H1 (cell line): ENCODE data around the gene RAB35. TPM values are rescaled to one million over a fixed set of nuclear protein-coding genes. Genes with fewer than 3 reads are reported as not detected.

Experiments used
- CTCF ChIA-PET: fragments of 300-600 bp; sonication (Branson Sonifier 250); formaldehyde crosslinking; loops from one replicate; lab custom pipeline; 2021; ENCODE audit not compliant: partially characterized antibody; lab: Charles Lee
- POLR2A ChIA-PET: fragments of 300-600 bp; sonication (Branson Sonifier 250); formaldehyde crosslinking; loops from one replicate; lab custom pipeline; 2021; ENCODE audit warnings: inconsistent platforms; ENCODE audit not compliant: partially characterized antibody; lab: Charles Lee
- DNase-seq, 2 experiments: peaks; one replicate each; pipeline versions ENCODE4 v3.0.0 to v3.0.0-alpha.2; 2010 to 2022; ENCODE audit warnings: low spot score in 2 of 2, low read depth in 1 of 2, mixed read lengths in 1 of 2
- FAIRE-seq: peaks from 2 replicates; lab custom pipeline; 2011; peaks lifted over from hg19 to GRCh38; lab: Jason Lieb, UNC
- H2AFZ ChIP-seq: 2 replicates; pipeline ENCODE4 v1.8.1; 2012; ENCODE audit warnings: low read length, inconsistent platforms
- H2AK5ac ChIP-seq: 2 replicates; pipeline ENCODE4 v1.6.1; 2013; ENCODE audit warnings: low read depth, low read length
- H2BK120ac ChIP-seq: replicated peaks from 2 replicates; pipeline ENCODE3; 2013; ENCODE audit warnings: low read depth, low read length, inconsistent platforms
- H2BK12ac ChIP-seq: 2 replicates; pipeline ENCODE4 v1.6.1; 2013; ENCODE audit warnings: low read depth, low read length
- H2BK15ac ChIP-seq: 2 replicates; pipeline ENCODE4 v1.6.1; 2013; ENCODE audit warnings: low read length
- H2BK20ac ChIP-seq: 2 replicates; pipeline ENCODE4 v1.6.1; 2013; ENCODE audit warnings: low read length
- H2BK5ac ChIP-seq: 2 replicates; pipeline ENCODE4 v1.6.1; 2013; ENCODE audit warnings: low read depth, low read length
- H3K14ac ChIP-seq: 2 replicates; pipeline ENCODE4 v1.6.1; 2013; ENCODE audit warnings: inconsistent platforms; ENCODE audit not compliant: insufficient read length
- H3K18ac ChIP-seq: 2 replicates; pipeline ENCODE4 v1.6.1; 2013; ENCODE audit warnings: low read length; ENCODE audit errors: extremely low read depth
- H3K23ac ChIP-seq: 2 replicates; pipeline ENCODE4 v1.6.1; 2013; ENCODE audit warnings: inconsistent platforms; ENCODE audit not compliant: insufficient read length
- H3K23me2 ChIP-seq: 2 replicates; pipeline ENCODE4 v1.6.1; 2013; ENCODE audit warnings: low read depth, low read length
- H3K27ac ChIP-seq: 2 replicates; pipeline ENCODE4 v1.6.1; 2011; ENCODE audit warnings: low read depth, low read length, inconsistent platforms
- H3K27me3 ChIP-seq, 4 experiments: replicated peaks in 1 of 4; 1 replicate in 1 of 4; 2 replicates in 3 of 4; pipeline versions ENCODE4 v1.6.1 to v1.8.1; 2011 to 2013; ENCODE audit warnings: low read length in 3 of 4, mild to moderate bottlenecking in 3 of 4, inconsistent platforms in 2 of 4, mixed read lengths in 2 of 4, moderate library complexity in 1 of 4; ENCODE audit not compliant: control insufficient read depth in 3 of 4, insufficient read depth in 3 of 4; ENCODE audit errors: extremely low read depth in 1 of 4
- H3K36me3 ChIP-seq, 4 experiments: 2 replicates each; pipeline versions ENCODE4 v1.6.1 to v1.8.1; 2011 to 2013; ENCODE audit warnings: mild to moderate bottlenecking in 4 of 4, low read length in 3 of 4, moderate library complexity in 2 of 4, control low read depth in 1 of 4, inconsistent platforms in 1 of 4; ENCODE audit not compliant: insufficient read depth in 4 of 4, control insufficient read depth in 2 of 4
- H3K4ac ChIP-seq: replicated peaks from 2 replicates; pipeline ENCODE3; 2013; ENCODE audit warnings: low read length, low read depth, mixed read lengths, inconsistent platforms; ENCODE audit not compliant: insufficient read length
- H3K4me1 ChIP-seq, 4 experiments: replicated peaks in 1 of 4; 1 replicate in 1 of 4; 2 replicates in 3 of 4; pipeline versions ENCODE4 v1.6.1 to v1.8.1; 2011 to 2013; ENCODE audit warnings: low read length in 3 of 4, inconsistent platforms in 2 of 4, mixed read lengths in 1 of 4; ENCODE audit not compliant: insufficient read depth in 4 of 4, control insufficient read depth in 3 of 4
- H3K4me2 ChIP-seq, 2 experiments: 2 replicates each; pipeline versions ENCODE4 v1.6.1 to v1.8.1; 2011 to 2013; ENCODE audit warnings: low read depth in 2 of 2, low read length in 2 of 2, control low read depth in 1 of 2, inconsistent platforms in 1 of 2, mild to moderate bottlenecking in 1 of 2; ENCODE audit not compliant: insufficient read depth in 1 of 2
- H3K4me3 ChIP-seq, 4 experiments: fragments of 200-600, 300-600 bp in 1 of 4; sonication (generic), shearing (Covaris generic), sonication (Bioruptor Twin) in 1 of 4; 2 replicates each; pipeline versions ENCODE4 v1.5.1 to v1.8.1; 2011 to 2016; ENCODE audit warnings: low read length in 4 of 4, low read depth in 3 of 4, control low read depth in 2 of 4, inconsistent platforms in 2 of 4, mild to moderate bottlenecking in 2 of 4, mixed read lengths in 1 of 4, moderate library complexity in 1 of 4; ENCODE audit not compliant: insufficient read depth in 2 of 4; ENCODE audit errors: extremely low read depth in 1 of 4
- H3K56ac ChIP-seq: replicated peaks from 2 replicates; pipeline ENCODE3; 2013; ENCODE audit warnings: low read depth, mild to moderate bottlenecking, mixed read lengths, low read length, inconsistent platforms; ENCODE audit not compliant: insufficient read length
- H3K79me1 ChIP-seq: 2 replicates; pipeline ENCODE4 v1.6.1; 2013; ENCODE audit warnings: low read depth, low read length, control low read depth
- H3K79me2 ChIP-seq, 2 experiments: 2 replicates each; pipeline versions ENCODE4 v1.6.1 to v1.8.1; 2012 to 2013; ENCODE audit warnings: low read length in 2 of 2, mild to moderate bottlenecking in 2 of 2, inconsistent platforms in 1 of 2; ENCODE audit not compliant: insufficient read depth in 2 of 2, control insufficient read depth in 1 of 2
- H3K9ac ChIP-seq, 4 experiments: replicated peaks in 1 of 4; 1 replicate in 1 of 4; 2 replicates in 3 of 4; pipeline versions ENCODE4 v1.6.1 to v1.8.1; 2011 to 2013; ENCODE audit warnings: low read depth in 3 of 4, low read length in 3 of 4, control low read depth in 2 of 4, mild to moderate bottlenecking in 2 of 4, moderate library complexity in 2 of 4, inconsistent platforms in 1 of 4; ENCODE audit errors: extremely low read depth in 1 of 4
- H3K9me3 ChIP-seq, 2 experiments: 2 replicates each; pipeline versions ENCODE4 v1.6.1 to v1.8.1; 2012 to 2013; ENCODE audit warnings: mild to moderate bottlenecking in 2 of 2, moderate library complexity in 2 of 2, control low read depth in 1 of 2, inconsistent platforms in 1 of 2, low read depth in 1 of 2, low read length in 1 of 2, mixed read lengths in 1 of 2; ENCODE audit not compliant: insufficient read depth in 2 of 2
- H4K20me1 ChIP-seq, 2 experiments: replicated peaks in 1 of 2; 2 replicates each; pipeline versions ENCODE3 to v1.8.1; 2011 to 2013; ENCODE audit warnings: inconsistent platforms in 2 of 2, low read length in 2 of 2, mild to moderate bottlenecking in 1 of 2; ENCODE audit not compliant: insufficient read depth in 2 of 2, control insufficient read depth in 1 of 2
- H4K5ac ChIP-seq: 2 replicates; pipeline ENCODE4 v1.6.1; 2013; ENCODE audit warnings: low read length, low read depth, mixed read lengths, inconsistent platforms; ENCODE audit not compliant: insufficient read length
- H4K8ac ChIP-seq: 2 replicates; pipeline ENCODE4 v1.8.0; 2013; ENCODE audit warnings: mild to moderate bottlenecking, moderate library complexity, low read length, inconsistent platforms; ENCODE audit not compliant: insufficient read depth; ENCODE audit errors: extremely low read depth
- H4K91ac ChIP-seq: replicated peaks from 2 replicates; pipeline ENCODE3; 2013; ENCODE audit warnings: low read length, mixed read lengths, inconsistent platforms; ENCODE audit not compliant: insufficient read length
- CTCF ChIP-seq, 3 experiments: IDR thresholded peaks; 1 replicate in 2 of 3; 2 replicates in 1 of 3; pipeline versions ENCODE4 v1.5.1 to v1.6.1; 2011; ENCODE audit warnings: low read length in 3 of 3, mild to moderate bottlenecking in 3 of 3, inconsistent platforms in 2 of 3, low read depth in 1 of 3, moderate library complexity in 1 of 3; ENCODE audit not compliant: insufficient read depth in 1 of 3; ENCODE audit errors: control extremely low read depth in 1 of 3
- HDAC2 ChIP-seq, 2 experiments: fragments of 300-600 bp in 1 of 2; sonication (generic) in 1 of 2; IDR thresholded peaks; 2 replicates each; pipeline ENCODE4 v1.6.1; 2011 to 2012; ENCODE audit warnings: low read depth in 2 of 2, low read length in 2 of 2, mild to moderate bottlenecking in 2 of 2, moderate library complexity in 2 of 2, borderline replicate concordance in 1 of 2, inconsistent platforms in 1 of 2
- MAFK ChIP-seq: IDR thresholded peaks from 2 replicates; pipeline ENCODE4 v1.6.1; 2012; ENCODE audit warnings: low read depth, mild to moderate bottlenecking, improper control_type of control experiment, low read length
- POLR2AphosphoS5 ChIP-seq: IDR thresholded peaks from 2 replicates; pipeline ENCODE4 v1.6.1; 2011; ENCODE audit warnings: low read depth, low read length
- RFX5 ChIP-seq: IDR thresholded peaks from 2 replicates; pipeline ENCODE4 v1.6.1; 2011; ENCODE audit warnings: low read depth, low read length, improper control_type of control experiment, borderline replicate concordance
- TBP ChIP-seq: IDR thresholded peaks from 2 replicates; pipeline ENCODE4 v1.6.1; 2011; ENCODE audit warnings: low read depth, low read length, improper control_type of control experiment
- WGBS, 2 experiments: shearing (Covaris generic) in 1 of 2; methylation state at CpG; one replicate each; pipeline versions ENCODE4 v1.1.6 to v1.1.7; 2013 to 2015; ENCODE audit warnings: low lambda C conversion rate in 2 of 2, mixed read lengths in 2 of 2, inconsistent platforms in 1 of 2, low coverage in 1 of 2, missing lambda C conversion rate in 1 of 2; ENCODE audit not compliant: insufficient replicate concordance in 2 of 2, insufficient coverage in 1 of 2, insufficient read length in 1 of 2; ENCODE audit errors: extremely low coverage in 1 of 2, missing lambda C conversion rate in 1 of 2; 5-methylcytosine and 5-hydroxymethylcytosine counted together
- polyA plus RNA-seq, 7 experiments: library from polyadenylated mRNA; depleted of rRNA in 3 of 7; stranded (reverse) in 5 of 7; unstranded in 2 of 7; fragments of >200 nt in 5 of 7; fragments of 200-250 nt in 2 of 7; gene quantifications; 1 replicate in 5 of 7; 2 replicates in 1 of 7; 4 replicates in 1 of 7; pipeline versions ENCODE4 v1.2.1 to v1.2.3, GENCODE V29; 2011 to 2013; ENCODE audit warnings: missing spikeins in 2 of 7, mixed read lengths in 2 of 7
- total RNA-seq: library from RNA; stranded (reverse); fragmentation: NEBNext Ultra II Directional; extraction: Animal tissue kit (Norgen Biotek cat#: 25700); gene quantifications from 2 replicates; pipeline ENCODE4 v1.2.1, GENCODE V29; 2021

RAB35 gene
- total and polyA plus RNA-seq, 2 of the 8 experiments (the other 6 are each of a cell fraction or from before 2014, with no cell fraction given): 33.4 to 39.0 TPM

- Histone ChIP-seq H2BK120ac (no peak overlapping the region), H3K23ac (no peak overlapping the region), H2AFZ (no peak overlapping the region), H4K5ac (no peak overlapping the region), H2BK20ac (no peak overlapping the region), H3K79me2 (no peaks in the 10 kb centered on the region), H3K4me1 (no peaks in the 10 kb centered on the region), H2AK5ac (no peak overlapping the region), H3K14ac (no peak overlapping the region), H2BK5ac (peak overlapping the region; percentile 12; the same call in 1 of the 2 replicates), H3K9ac (no peak overlapping the region), H4K20me1 (peaks cover 0 to 2% of the 10 kb centered on the region in 2 experiments), H2BK15ac (no peak overlapping the region), H3K4ac (no peak overlapping the region), H3K79me1 (no peaks in the 10 kb centered on the region), H3K4me2 (no peak overlapping the region), H3K36me3 (no peaks in the 10 kb centered on the region), H3K56ac (no peak overlapping the region), H3K4me3 (no peak overlapping the region), H4K91ac (no peak overlapping the region), H3K23me2 (no peaks in the 10 kb centered on the region), H4K8ac (no peak overlapping the region), H3K9me3 (no peaks in the 10 kb centered on the region), H2BK12ac (no peak overlapping the region), H3K27me3 (no peaks in the 10 kb centered on the region), H3K27ac (no peak overlapping the region), H3K18ac (no peak overlapping the region)
- CTCF ChIA-PET: interaction anchor here (0.9 to 1.7 kb wide), 6 partner anchors 8 to 120 kb away, joined by 3 to 6 read pairs (median 4); no protein-coding TSS in a partner anchor
- WGBS, 2 experiments: 87% methylated on average over 5 of the region's 5 CpGs; no CpG with 5 or more reads in 1 of the 2 experiments
- no peak for FAIRE-seq
- no peak for TF ChIP-seq TBP
- no peak for TF ChIP-seq CTCF (IDR thresholded peaks at IDR 0.05; ENCODE audit: control extremely low read depth in 1 of 3, insufficient read depth in 1 of 3, low read depth in 1 of 3, low read length in 3 of 3)
- no peak for TF ChIP-seq HDAC2 (IDR thresholded peaks at IDR 0.05; ENCODE audit: borderline replicate concordance in 1 of 2, low read depth in 2 of 2, low read length in 2 of 2)
- no peak for TF ChIP-seq POLR2AphosphoS5
- TF ChIP-seq RFX5: no peak
- no peak for TF ChIP-seq MAFK
- DNase-seq: no peak
- POLR2A ChIA-PET: interaction anchor here (1.0 to 1.7 kb wide), 2 partner anchors 21 to 214 kb away, joined by 3 to 4 read pairs; partner anchors contain the start of gene RNU4-1
Measured at GRCh38 chr12:120078868-120079267, 37.7 kb downstream of the RAB35 start.
